HG03196 (cell line): ENCODE measurements around the gene HEPH.
"Not testable (repeated sequence)": the region's sequence is repeated elsewhere in the genome, so short reads cannot be mapped to it uniquely, and the experiment has no call there.

ENCODE experiments used
- ATAC-seq: cut with Tn5 transposase; IDR thresholded peaks from one replicate; pipeline ENCODE4 v1.9.1; 2021; ENCODE audit not compliant: unreplicated experiment

HEPH gene

DNA sequence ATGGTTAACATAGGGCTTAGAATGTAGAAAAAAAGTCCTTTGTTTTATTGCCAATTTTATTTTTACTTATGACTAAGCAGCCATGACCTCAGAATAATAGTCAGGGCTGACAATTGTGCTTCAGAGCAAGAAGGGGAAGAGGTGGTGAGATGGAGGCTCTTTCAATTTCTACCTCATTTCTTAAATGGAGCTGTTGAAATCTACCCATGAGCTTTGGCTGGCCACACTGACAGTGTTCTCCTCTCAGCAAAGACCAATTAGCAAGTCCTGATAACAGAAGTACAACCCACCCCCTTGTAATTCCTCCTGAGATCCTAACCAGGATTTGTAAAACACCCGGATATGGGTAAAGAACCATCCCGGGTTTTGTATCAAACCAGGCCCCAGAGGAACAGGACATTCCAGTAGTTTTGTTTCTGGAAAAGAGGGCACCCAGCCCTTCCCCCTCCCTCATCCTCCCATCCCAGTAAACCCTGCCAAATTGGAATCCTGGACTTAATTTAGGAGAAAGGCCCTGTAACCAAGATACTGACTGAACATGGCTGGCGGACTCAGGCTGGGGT is at the start of gene HEPH:
Gene HEPH (plus strand): TSS at position 399 of the 563 bp plus-strand sequence. CDS start 6,324 bp downstream, outside the sequence.
- no peak for ATAC-seq

DNA sequence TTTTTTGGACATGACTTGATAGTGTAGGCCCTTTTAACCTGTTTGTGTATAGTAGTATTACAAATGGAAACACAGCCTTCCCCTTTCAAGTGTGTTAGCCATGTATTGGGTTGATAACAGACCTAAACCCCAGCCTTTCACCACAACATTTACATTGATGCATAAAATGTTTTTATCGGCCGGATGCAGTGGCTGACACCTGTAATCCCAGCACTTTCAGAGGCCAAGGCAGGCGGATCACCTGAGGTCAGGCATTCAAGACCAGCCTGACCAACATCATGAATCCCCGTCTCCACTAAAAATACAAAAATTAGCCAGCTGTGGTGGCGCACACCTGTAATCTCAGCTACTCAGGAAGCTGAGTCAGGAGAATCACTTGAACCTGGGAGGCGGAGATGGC is 45.3 kb upstream of the HEPH start:
- ATAC-seq: not testable (repeated sequence)

- not testable (repeated sequence) for ATAC-seq
Measured at GRCh38 chrX:66121354-66121753, 42.7 kb upstream of the HEPH start.

DNA sequence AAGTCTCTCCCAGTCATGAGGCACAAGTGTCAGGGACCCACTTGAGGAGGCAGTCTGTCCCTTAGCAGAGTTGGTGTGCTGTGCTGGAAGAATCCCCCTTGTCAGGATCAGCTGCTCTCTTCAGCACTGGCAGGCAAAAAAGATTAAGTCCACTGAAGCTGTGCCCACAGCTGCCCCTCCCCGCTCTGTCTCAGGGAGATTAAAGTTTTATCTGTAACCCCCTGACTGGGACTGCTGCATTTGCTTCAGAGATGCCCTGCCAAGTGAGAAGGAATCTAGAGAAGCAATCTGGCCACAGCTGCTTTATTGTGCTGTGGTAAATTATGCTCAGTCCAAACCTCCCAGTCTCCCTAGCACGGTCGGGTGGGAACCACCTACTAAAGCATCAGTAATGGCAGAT is 37.4 kb upstream of the HEPH start:
- no peak for ATAC-seq

DNA sequence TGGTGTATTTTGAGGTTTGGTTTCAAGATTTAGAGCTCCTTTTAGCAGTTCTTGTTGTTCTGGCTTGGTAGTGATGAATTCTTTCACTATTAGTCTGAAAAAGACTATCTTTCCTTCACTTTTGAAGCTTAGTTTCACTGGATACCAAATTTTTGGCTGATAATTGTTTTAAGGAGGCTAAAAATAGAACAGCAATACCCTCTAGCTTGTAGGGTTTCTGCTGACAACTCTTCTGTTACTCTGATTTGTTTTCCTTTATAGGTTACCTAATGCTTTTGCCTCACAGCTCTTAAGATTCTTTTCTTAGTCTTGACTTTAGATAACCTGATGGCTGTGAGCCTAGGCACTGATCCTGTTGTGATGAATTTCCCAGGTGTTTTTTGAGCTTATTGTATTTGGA is 33.6 kb upstream of the HEPH start:
- ATAC-seq: no peak

- ATAC-seq: not testable (repeated sequence)
Measured at GRCh38 chrX:66135284-66135683, 28.8 kb upstream of the HEPH start.

GRCh38 chrX:66142351-66142750 is 21.7 kb upstream of the HEPH start:
- no peak for ATAC-seq

- no peak for ATAC-seq
Measured at GRCh38 chrX:66144258-66144657, 19.8 kb upstream of the HEPH start.

DNA sequence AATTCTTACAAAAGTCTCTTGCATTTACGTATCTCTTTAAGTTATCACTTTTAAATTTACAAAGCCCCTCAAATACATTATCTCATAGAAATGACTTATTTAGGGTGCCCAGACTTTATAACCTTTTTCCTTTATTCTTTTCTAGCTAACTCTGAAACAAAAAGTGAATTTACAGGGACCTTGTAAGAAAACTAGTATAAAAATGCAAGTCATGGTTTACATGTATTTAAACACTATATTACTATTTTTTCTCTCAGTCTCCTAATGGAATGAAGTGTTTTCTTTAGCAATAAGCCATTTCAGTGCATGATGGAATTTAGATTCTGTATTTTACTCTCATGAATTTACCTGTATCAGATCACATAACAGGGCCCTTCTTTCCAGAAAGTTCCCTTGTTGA is 14.5 kb upstream of the HEPH start:
- no peak for ATAC-seq

- ATAC-seq: no peak
Measured at GRCh38 chrX:66150163-66150562, 13.9 kb upstream of the HEPH start.

GRCh38 chrX:66162331-66162822 is 1.7 kb upstream of the HEPH start:
- ATAC-seq: no peak

- ATAC-seq: peak; percentile 52
Measured at GRCh38 chrX:66163447-66163846, 600 bp upstream of the HEPH start.

- ATAC-seq: no peak
Measured at GRCh38 chrX:66164470-66164869, 423 bp downstream of the HEPH start.

DNA sequence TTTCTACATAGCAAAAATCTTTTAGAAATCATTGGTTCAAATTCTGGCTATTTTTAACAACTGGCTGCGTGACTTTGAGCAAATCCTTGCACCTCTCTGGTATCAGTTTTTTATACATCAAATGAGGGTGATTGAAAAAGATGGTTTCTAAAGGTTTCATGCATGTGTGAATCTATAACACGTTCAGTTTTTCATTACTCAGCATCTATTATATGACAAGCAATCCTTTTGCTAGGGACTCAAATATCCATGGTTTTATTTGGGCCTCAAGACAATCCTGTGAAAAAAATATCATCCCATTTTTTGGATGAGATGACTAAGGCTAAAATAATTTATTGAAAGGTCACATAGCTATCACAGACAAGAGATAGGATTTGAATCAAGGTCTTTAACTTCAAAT is 884 bp downstream of the HEPH start:
- ATAC-seq: no peak

DNA sequence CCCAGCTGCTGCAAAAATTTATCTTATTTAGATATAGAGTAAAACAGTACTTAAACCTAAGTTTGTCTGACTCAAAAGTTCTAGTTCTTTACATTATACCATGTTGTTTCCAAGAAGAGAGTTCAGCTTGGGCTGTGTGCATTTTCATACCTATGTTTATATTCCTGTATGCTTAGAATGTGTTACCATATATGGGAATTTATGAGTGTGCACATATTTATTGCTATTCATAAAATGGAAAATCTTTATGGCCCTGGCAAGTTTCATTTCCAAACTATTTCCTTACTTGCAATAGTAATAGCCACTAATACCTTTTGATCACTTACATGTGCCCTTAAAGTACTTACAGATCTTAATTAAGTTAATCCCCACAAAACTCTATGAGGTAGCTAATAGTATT is 2.6 kb downstream of the HEPH start:
- ATAC-seq: no peak

DNA sequence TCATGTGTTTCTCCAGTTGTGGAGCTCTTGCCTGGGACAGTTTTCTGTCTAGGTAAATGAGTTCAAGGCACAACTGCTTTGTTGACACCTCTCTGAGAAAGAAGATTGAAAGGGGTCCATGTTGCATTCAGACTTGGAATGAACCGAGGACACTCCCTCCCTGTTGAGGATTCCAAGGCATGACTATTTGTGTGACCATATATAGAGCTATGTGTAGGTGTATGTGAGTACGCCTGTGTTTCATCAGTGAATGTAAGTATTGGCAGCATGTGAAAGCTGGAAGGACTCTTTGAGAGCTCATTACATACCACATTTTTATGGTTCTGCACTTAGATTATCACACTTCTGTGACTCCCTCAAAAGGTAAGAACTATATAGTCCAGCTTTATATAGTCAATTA is 3.4 kb downstream of the HEPH start:
- ATAC-seq: no peak

DNA sequence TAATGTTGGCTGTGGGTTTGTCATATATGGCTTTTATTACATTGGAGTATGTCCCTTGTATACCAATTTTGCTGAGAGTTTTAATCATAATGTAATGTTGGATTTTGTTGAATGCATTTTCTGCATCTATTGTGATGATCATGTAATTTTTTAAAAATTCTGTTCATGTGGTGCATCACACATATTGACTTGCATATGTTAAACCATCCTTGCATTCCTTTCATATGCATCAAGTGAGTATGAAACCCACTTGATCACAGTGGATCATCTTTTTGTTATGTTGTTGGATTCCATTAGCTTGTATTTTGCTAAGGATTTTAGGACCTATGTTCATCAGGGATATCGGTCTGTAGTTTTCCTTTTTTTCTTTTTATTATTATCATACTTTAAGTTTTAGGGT is 12.1 kb downstream of the HEPH start:
- ATAC-seq: no peak

DNA sequence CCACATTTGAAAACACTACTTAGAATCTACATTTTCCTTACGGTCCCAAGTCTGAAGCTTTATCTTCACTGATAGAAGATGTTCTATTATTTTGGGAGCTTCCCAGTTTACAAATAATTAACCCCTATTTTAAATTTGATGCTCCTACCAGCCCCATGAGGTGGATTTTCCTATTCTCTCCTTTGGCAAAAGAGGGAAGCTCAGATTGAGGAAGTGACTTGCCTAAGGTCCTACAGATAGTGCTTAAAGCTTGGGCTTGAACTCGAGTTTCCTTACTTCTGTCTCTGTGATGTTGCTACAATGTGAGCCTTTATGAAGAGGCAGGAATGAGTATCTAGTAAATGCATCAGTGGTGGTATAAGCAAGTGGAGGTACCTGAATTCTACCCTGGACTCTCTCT is 27.5 kb downstream of the HEPH start:
- no peak for ATAC-seq

- ATAC-seq: no peak
Measured at GRCh38 chrX:66193821-66194220, 29.8 kb downstream of the HEPH start.

GRCh38 chrX:66200050-66200664 is 36.1 kb downstream of the HEPH start:
- ATAC-seq: peak; percentile 86

DNA sequence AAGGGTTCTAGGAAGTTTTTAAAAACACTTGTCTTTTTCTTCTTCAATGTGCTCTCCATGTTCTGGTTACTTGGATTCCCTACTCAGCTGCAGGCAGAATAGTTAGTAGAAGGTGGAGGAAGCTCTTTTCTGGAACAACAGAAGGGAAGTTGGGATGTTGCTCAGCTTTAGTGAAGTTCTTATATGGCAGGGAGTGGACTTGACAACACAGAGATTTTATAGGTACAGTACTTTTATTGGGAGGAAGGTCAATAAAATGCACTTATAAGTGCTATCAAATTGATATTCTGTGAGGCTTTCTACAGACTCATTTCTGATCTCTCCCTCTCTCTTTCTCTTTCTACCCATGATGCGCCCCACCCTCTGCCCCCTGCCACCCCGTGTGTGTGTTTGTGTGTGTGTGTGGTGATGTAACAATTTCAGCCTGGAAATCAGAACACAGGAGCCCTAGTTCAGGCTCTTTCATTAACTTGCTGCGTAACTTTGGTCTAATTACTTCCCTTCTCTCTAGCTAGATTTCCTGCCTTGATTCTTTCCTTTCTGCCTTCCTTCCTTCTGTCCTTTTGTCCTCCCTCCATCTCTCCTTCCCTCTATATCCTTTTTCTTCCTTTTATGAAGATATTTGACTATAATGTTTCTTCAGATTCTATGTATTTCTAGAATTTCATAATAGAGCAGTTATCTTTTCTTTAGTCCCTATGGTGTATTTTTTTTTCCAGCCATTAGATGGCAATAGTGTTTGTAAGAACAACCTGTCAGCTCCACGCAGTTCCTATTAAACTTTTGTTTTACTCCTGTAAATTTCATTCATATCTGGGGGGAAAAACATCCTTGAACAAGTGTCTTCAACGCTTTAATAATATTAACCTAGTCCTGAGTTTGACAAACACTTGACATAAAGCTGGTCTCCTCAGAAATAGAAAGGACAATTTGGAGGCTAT is 37.1 kb downstream of the HEPH start:
- no peak for ATAC-seq

DNA sequence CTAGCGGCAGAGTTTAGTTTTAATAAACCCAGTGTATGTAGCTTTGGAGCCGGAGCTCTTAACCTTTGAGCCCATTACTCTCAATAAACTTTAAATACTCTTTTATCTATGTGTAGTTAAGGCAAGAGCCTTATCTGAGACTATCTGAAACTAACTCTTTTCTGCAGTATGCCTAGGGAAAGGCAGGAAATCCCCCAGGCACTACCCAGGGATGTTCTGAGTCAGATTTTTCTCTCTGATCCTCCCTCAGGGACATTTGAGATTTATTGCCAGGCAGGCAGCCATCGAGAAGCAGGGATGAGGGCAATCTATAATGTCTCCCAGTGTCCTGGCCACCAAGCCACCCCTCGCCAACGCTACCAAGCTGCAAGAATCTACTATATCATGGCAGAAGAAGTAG is 39.1 kb downstream of the HEPH start:
- ATAC-seq: no peak
